ENCODE measurements around the gene OSBPL3. TPM values are rescaled to one million over a fixed set of nuclear protein-coding genes. Genes with fewer than 3 reads are reported as not detected.

OSBPL3 gene
- total RNA-seq, 1 experiment from 2014 or later = 8.6 TPM

- H4K5ac ChIP-seq (ENCODE audit: insufficient read length, low read depth, low read length) = no peak overlapping the region
- no peak overlapping the region for H2BK120ac ChIP-seq (ENCODE audit: low read depth, low read length, poor library complexity, severe bottlenecking)
- no peaks in the 10 kb centered on the region for H3K79me1 ChIP-seq (ENCODE audit: insufficient read depth, low read depth, low read length, poor library complexity, severe bottlenecking)
- H3K9me3 Mint-ChIP-seq = no peaks in the 10 kb centered on the region
- H2AK5ac ChIP-seq (ENCODE audit: insufficient read length, low read length) = no peak overlapping the region
- H3K9ac ChIP-seq (ENCODE audit: extremely low read depth, insufficient read length, low read length) = no peak overlapping the region
- H3K36me3 Mint-ChIP-seq (ENCODE audit: insufficient read depth in 1 of 3, low read depth in 3 of 3) = peaks cover 0 to 4% (median 2%) of the 10 kb centered on the region in 3 experiments; a peak in 1 of 7 replicates
- no peak overlapping the region for H2AFZ ChIP-seq (ENCODE audit: low read length)
- H3K9me3 ChIP-seq (ENCODE audit: control insufficient read depth, low read depth, low read length) = no peaks in the 10 kb centered on the region
- peaks cover 24 to 32% of the 10 kb centered on the region in 2 experiments for H3K4me1 Mint-ChIP-seq
- H3T11ph ChIP-seq (ENCODE audit: low read length) = no peak overlapping the region
- no peak overlapping the region for H3K4ac ChIP-seq (ENCODE audit: low read depth, low read length)
- H3K56ac ChIP-seq (ENCODE audit: insufficient read length, low read depth, low read length) = no peak overlapping the region
- no peak overlapping the region for H3K14ac ChIP-seq (ENCODE audit: insufficient read depth, low read length)
- no peak overlapping the region for H4K91ac ChIP-seq (ENCODE audit: insufficient read length, low read depth, low read length)
- DNase-seq = no peak
- H3K18ac ChIP-seq (ENCODE audit: insufficient read length, low read depth, low read length) = no peak overlapping the region
- peaks cover 2% of the 10 kb centered on the region for H3K4me1 ChIP-seq (ENCODE audit: insufficient read depth, low read length)
- H3K79me2 ChIP-seq (ENCODE audit: insufficient read depth, low read length) = no peaks in the 10 kb centered on the region
- H3K23me2 ChIP-seq (ENCODE audit: insufficient read length, low read depth, low read length, poor library complexity, severe bottlenecking) = no peaks in the 10 kb centered on the region
- WGBS (ENCODE audit: extremely low coverage, insufficient read length, low lambda C conversion rate) = no CpG with 5 or more reads among the region's 6 CpGs
- no peak overlapping the region for H3K23ac ChIP-seq (ENCODE audit: insufficient read length, low read depth, low read length)
- H4K20me1 ChIP-seq (ENCODE audit: control insufficient read depth, insufficient read depth, insufficient read length) = no peaks in the 10 kb centered on the region
- H2BK5ac ChIP-seq (ENCODE audit: insufficient read length, low read length) = no peak overlapping the region
- H3K27ac ChIP-seq (ENCODE audit: insufficient read length, low read depth, low read length) = no peak overlapping the region
- H2BK12ac ChIP-seq (ENCODE audit: insufficient read length, low read depth, low read length) = no peak overlapping the region
- no peak overlapping the region for H4K8ac ChIP-seq (replicated peaks; ENCODE audit: insufficient read length, low read depth, low read length)
- no peaks in the 10 kb centered on the region for H3K27me3 ChIP-seq (ENCODE audit: insufficient read depth, low read length)
- no peaks in the 10 kb centered on the region for H3K27me3 Mint-ChIP-seq (ENCODE audit: low read depth)
- no peak overlapping the region for H3K4me2 ChIP-seq (ENCODE audit: insufficient read depth, insufficient read length, low read length)
- H2BK15ac ChIP-seq (ENCODE audit: low read depth, low read length) = no peak overlapping the region
- H3K27ac Mint-ChIP-seq = peak overlapping the region in 1 of 3 experiments; percentile 25; a peak in 2 of 7 replicates
- no peak overlapping the region for H2BK20ac ChIP-seq (ENCODE audit: low read depth, low read length, poor library complexity, severe bottlenecking)
- no peak overlapping the region for H3K4me3 Mint-ChIP-seq
- TF ChIP-seq CTCF (conservative IDR thresholded peaks at IDR 0.05) = no peak
These were observed 95.6 kb downstream of the OSBPL3 start for GRCh38 chr7:24884401-24884800.

Measured in H9 (cell line).